Measurements from ENCODE around the gene RBP3.

The RBP3 gene

DNA sequence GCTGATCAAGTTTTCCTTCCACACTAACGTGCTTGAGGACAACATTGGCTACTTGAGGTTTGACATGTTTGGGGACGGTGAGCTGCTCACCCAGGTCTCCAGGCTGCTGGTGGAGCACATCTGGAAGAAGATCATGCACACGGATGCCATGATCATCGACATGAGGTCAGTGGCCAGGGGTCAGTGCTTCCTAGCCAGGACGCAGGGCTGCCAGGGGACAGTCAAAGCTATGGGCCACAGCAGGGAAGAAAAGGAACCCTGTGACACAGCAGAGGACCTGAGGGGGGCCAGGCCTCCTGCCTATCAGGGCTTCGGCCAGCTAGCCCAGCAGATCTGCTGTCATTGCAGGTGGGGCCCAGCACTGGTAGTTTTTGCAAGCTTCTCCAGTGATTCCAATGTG, 5.2 kb downstream of the RBP3 start:
- Mint-ChIP-seq H3K9me3 (no peaks in the 10 kb centered on the region), H3K27me3 (no peaks in the 10 kb centered on the region), H3K27ac (no peak overlapping the region), H3K4me1 (ENCODE audit: low read depth) (no peaks in the 10 kb centered on the region), H3K4me3 (no peak overlapping the region), H3K36me3 (ENCODE audit: low read depth) (no peaks in the 10 kb centered on the region)
- DNase-seq: no peak

GRCh38 chr10:47354165-47354564, 6.0 kb downstream of the RBP3 start:
- Mint-ChIP-seq H3K27ac (no peak overlapping the region), H3K4me3 (no peak overlapping the region), H3K4me1 (ENCODE audit: low read depth) (no peaks in the 10 kb centered on the region), H3K27me3 (no peaks in the 10 kb centered on the region), H3K9me3 (no peaks in the 10 kb centered on the region), H3K36me3 (ENCODE audit: low read depth) (no peaks in the 10 kb centered on the region)
- no peak for DNase-seq

DNA sequence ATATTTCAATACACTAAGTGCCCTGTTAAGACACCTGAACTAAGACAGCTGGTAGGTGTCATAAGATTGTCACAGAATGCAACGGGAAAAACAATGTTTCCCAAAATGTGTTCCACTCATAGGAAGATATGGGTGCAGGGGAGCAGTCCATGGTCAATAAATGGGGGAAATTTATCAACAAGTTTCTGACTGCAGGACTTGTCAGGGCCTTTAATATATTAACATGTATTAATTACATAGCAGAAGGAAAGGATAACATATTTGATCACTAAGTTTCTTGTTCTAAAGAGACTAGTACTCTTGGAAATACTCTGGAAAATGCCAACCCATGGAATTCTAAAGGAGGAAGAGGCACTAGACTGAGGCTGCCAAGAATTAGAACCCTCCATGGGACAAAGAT, 6.7 kb downstream of the RBP3 start:
- H3K27me3 Mint-ChIP-seq: no peaks in the 10 kb centered on the region
- H3K4me1 Mint-ChIP-seq (ENCODE audit: low read depth): no peaks in the 10 kb centered on the region
- H3K27ac Mint-ChIP-seq: no peak overlapping the region
- no peak for DNase-seq
- H3K36me3 Mint-ChIP-seq (ENCODE audit: low read depth): no peaks in the 10 kb centered on the region
- H3K9me3 Mint-ChIP-seq: no peaks in the 10 kb centered on the region
- no peak overlapping the region for H3K4me3 Mint-ChIP-seq

DNA sequence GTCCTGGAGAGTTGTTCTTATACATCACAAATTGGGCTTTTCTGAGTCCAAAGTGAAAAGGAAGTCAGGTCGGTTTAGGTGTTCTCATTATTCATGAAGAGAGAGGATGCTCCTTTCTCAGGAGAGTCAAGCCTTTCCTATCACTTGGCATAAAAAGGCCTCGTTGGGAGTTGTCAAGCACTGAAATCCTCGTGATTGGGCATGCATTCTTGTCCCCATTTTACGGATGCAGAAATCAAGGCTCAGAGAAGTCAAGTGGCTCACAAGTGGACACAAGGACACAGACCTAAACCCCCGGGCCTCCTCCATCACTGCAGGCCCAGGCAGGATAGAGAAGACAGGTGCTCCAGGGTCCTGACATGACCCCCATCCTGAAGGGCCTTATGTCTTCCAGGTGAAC, 8.5 kb downstream of the RBP3 start:
- no peaks in the 10 kb centered on the region for H3K9me3 Mint-ChIP-seq

GRCh38 chr10:47357131-47357582, 9.0 kb downstream of the RBP3 start:
- Mint-ChIP-seq H3K36me3 (ENCODE audit: low read depth) (no peaks in the 10 kb centered on the region), H3K27me3 (no peaks in the 10 kb centered on the region), H3K9me3 (no peaks in the 10 kb centered on the region), H3K27ac (no peak overlapping the region), H3K4me3 (no peak overlapping the region), H3K4me1 (ENCODE audit: low read depth) (no peaks in the 10 kb centered on the region)
- DNase-seq: no peak

More for the DNA sequence above, 8.5 kb downstream of the RBP3 start:
- Mint-ChIP-seq H3K4me3 (no peak overlapping the region), H3K27ac (no peak overlapping the region), H3K36me3 (ENCODE audit: low read depth) (no peaks in the 10 kb centered on the region), H3K27me3 (no peaks in the 10 kb centered on the region), H3K4me1 (ENCODE audit: low read depth) (no peaks in the 10 kb centered on the region)
- no peak for DNase-seq

- Mint-ChIP-seq H3K27me3 (no peaks in the 10 kb centered on the region), H3K4me3 (no peak overlapping the region), H3K27ac (no peak overlapping the region), H3K36me3 (ENCODE audit: low read depth) (no peaks in the 10 kb centered on the region), H3K9me3 (no peaks in the 10 kb centered on the region), H3K4me1 (ENCODE audit: low read depth) (no peaks in the 10 kb centered on the region)
- peak; percentile 13 for DNase-seq
Measured at GRCh38 chr10:47357911-47358310, 9.7 kb downstream of the RBP3 start.

DNA sequence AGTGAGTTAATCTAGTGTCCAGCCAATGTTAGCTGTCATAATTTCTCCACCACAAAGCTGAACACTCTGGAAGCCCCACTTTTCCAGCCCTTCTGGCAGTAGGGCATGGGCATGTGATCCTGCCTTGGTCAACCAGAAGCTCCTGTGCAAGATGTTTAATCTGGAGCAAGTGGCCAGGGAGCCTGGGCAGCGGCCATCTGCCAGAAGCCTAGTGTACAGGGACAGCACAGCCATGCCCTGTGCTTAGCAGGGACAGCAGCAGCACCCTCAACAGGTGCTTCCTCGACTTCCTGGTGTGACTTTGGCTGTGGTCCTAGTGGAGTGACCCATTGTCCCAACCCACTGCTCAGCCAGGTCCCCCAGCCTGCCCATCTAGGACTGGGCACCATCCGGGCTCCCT, 10.3 kb downstream of the RBP3 start:
- Mint-ChIP-seq H3K27ac (no peak overlapping the region), H3K4me3 (no peak overlapping the region), H3K36me3 (ENCODE audit: low read depth) (no peaks in the 10 kb centered on the region), H3K27me3 (no peaks in the 10 kb centered on the region), H3K4me1 (ENCODE audit: low read depth) (no peaks in the 10 kb centered on the region), H3K9me3 (no peaks in the 10 kb centered on the region)
- no peak for DNase-seq

DNA sequence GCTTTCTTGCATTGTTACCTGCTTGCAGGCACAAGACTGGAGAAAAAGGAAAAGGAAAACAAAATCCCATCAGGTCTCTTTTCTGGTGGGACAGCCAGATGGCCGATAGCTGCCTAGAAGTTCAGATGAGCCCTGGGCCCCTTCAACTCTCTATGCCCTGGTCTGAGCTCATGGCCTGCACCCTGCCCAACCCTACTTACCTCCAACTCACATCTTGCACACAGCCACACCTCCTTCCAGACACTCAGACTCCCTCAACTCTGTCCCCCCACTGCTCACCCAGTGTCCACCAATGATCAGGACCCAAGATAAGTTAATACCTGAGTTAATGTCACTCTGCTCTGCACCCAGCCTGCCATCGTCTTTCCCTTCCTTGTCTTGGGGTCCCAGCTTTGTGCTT, 10.9 kb downstream of the RBP3 start:
- no peak for DNase-seq
- no peak overlapping the region for H3K4me3 Mint-ChIP-seq
- H3K27ac Mint-ChIP-seq: no peak overlapping the region
- no peaks in the 10 kb centered on the region for H3K27me3 Mint-ChIP-seq
- H3K36me3 Mint-ChIP-seq (ENCODE audit: low read depth): no peaks in the 10 kb centered on the region
- no peaks in the 10 kb centered on the region for H3K4me1 Mint-ChIP-seq (ENCODE audit: low read depth)
- H3K9me3 Mint-ChIP-seq: no peaks in the 10 kb centered on the region

GRCh38 chr10:47359626-47360418, 11.7 kb downstream of the RBP3 start:
- H3K4me1 Mint-ChIP-seq (ENCODE audit: low read depth): no peaks in the 10 kb centered on the region
- H3K27ac Mint-ChIP-seq: no peak overlapping the region
- DNase-seq: peak; percentile 15
- no peaks in the 10 kb centered on the region for H3K36me3 Mint-ChIP-seq (ENCODE audit: low read depth)
- H3K4me3 Mint-ChIP-seq: no peak overlapping the region
- no peaks in the 10 kb centered on the region for H3K9me3 Mint-ChIP-seq
- H3K27me3 Mint-ChIP-seq: no peaks in the 10 kb centered on the region

DNA sequence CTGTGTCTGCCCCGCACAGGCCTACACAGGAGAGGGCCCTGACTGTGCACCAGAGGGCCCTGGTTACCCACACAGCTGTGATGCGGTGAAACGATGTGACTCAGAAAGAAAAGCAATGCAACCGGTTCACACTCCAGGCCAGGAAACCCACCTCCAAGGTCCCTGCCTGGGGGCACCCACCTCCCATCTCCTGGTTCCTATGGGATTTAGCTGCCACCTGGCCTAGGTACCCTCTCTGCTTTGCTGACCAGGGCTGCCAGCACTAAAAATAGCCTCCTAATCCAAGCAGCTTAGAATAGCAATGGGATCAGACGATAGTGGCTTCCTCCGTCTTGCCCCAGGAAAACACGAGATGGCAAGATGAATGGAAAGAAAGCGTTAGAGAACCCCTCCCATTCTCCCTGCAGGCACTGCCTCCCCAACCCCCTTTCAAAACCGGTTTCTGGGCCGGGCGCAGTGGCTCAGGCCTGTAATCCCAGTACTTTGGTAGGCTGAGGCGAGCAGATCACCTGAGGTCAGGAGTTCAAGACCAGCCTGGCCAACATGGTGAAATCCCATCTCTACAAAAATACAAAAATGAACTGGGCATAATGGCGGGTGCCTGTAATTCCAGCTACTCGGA, 12.4 kb downstream of the RBP3 start:
- DNase-seq: peak; percentile 5
- H3K4me1 Mint-ChIP-seq (ENCODE audit: low read depth): no peaks in the 10 kb centered on the region
- no peak overlapping the region for H3K4me3 Mint-ChIP-seq
- H3K27ac Mint-ChIP-seq: no peak overlapping the region
- H3K36me3 Mint-ChIP-seq (ENCODE audit: low read depth): no peaks in the 10 kb centered on the region
- H3K27me3 Mint-ChIP-seq: no peaks in the 10 kb centered on the region
- no peaks in the 10 kb centered on the region for H3K9me3 Mint-ChIP-seq

GRCh38 chr10:47361293-47361692, 13.1 kb downstream of the RBP3 start:
- H3K4me1 Mint-ChIP-seq (ENCODE audit: low read depth): no peaks in the 10 kb centered on the region
- peak; percentile 35 for DNase-seq
- H3K36me3 Mint-ChIP-seq (ENCODE audit: low read depth): no peaks in the 10 kb centered on the region
- H3K27ac Mint-ChIP-seq: no peak overlapping the region
- no peaks in the 10 kb centered on the region for H3K27me3 Mint-ChIP-seq
- H3K9me3 Mint-ChIP-seq: no peaks in the 10 kb centered on the region
- H3K4me3 Mint-ChIP-seq: no peak overlapping the region

GRCh38 chr10:47362199-47362598, 14.0 kb downstream of the RBP3 start:
- no peak overlapping the region for H3K4me3 Mint-ChIP-seq
- H3K4me1 Mint-ChIP-seq (ENCODE audit: low read depth): no peaks in the 10 kb centered on the region
- H3K9me3 Mint-ChIP-seq: no peaks in the 10 kb centered on the region
- no peaks in the 10 kb centered on the region for H3K27me3 Mint-ChIP-seq
- H3K36me3 Mint-ChIP-seq (ENCODE audit: low read depth): no peaks in the 10 kb centered on the region
- no peak overlapping the region for H3K27ac Mint-ChIP-seq
- no peak for DNase-seq

DNA sequence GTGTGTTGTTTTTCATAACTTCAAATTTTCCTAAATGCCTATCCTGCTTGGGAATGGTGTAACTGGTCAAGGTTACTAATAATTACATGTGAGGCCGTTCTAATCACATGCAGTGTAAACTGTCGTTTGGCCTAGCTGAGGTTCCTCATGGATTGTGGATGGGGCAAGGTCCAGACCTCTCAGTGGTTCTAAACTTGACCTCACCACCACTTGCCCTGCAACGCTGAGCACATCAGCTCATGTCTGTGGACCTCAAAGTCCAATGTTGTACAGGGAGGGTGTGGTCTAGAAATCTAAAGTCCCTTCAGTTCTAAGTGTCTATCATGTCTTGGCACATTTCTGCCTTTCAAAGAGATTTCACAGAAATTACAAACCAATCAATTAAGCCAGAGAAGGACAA, 15.6 kb downstream of the RBP3 start:
- Mint-ChIP-seq H3K27me3 (no peaks in the 10 kb centered on the region), H3K4me3 (no peak overlapping the region), H3K9me3 (no peaks in the 10 kb centered on the region), H3K27ac (no peak overlapping the region), H3K4me1 (ENCODE audit: low read depth) (no peaks in the 10 kb centered on the region), H3K36me3 (ENCODE audit: low read depth) (no peaks in the 10 kb centered on the region)
- DNase-seq: no peak

DNA sequence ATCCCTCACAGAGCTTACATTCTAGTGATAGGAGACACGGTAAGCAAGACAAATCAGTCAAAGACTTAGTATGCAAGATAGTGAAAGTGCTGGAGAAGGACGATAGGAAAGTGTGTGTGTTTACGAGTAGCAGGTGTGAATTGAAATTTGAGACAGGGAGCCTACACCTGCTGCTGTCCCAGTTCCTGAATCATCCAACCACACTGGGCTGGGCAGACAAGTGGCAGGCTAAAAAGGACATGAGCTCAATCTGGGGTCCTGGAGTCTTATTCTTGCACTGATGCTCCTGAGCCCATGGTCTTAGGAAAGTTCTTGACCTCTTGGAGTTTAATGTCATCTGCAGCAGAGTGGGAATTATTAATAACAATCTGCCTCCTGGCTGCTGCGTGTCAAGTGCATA, 16.2 kb downstream of the RBP3 start:
- Mint-ChIP-seq H3K27ac (no peak overlapping the region), H3K36me3 (ENCODE audit: low read depth) (no peaks in the 10 kb centered on the region), H3K4me1 (ENCODE audit: low read depth) (no peaks in the 10 kb centered on the region), H3K9me3 (no peaks in the 10 kb centered on the region), H3K4me3 (no peak overlapping the region), H3K27me3 (no peaks in the 10 kb centered on the region)
- DNase-seq: no peak

GRCh38 chr10:47364911-47365310, 16.7 kb downstream of the RBP3 start:
- no peaks in the 10 kb centered on the region for H3K4me1 Mint-ChIP-seq (ENCODE audit: low read depth)
- H3K4me3 Mint-ChIP-seq: no peak overlapping the region
- H3K27me3 Mint-ChIP-seq: no peaks in the 10 kb centered on the region
- no peak for DNase-seq
- no peak overlapping the region for H3K27ac Mint-ChIP-seq
- H3K36me3 Mint-ChIP-seq (ENCODE audit: low read depth): no peaks in the 10 kb centered on the region
- H3K9me3 Mint-ChIP-seq: no peaks in the 10 kb centered on the region
